NCI-H2171 treated with DMSO at 0.1 percent for 48 hours (cell line): Measurements from ENCODE around the gene ZAR1.

ENCODE experiments used
- DNase-seq: peaks from one replicate; lab custom pipeline; 2025; lab: John Stamatoyannopoulos, UW

The ZAR1 gene

DNA sequence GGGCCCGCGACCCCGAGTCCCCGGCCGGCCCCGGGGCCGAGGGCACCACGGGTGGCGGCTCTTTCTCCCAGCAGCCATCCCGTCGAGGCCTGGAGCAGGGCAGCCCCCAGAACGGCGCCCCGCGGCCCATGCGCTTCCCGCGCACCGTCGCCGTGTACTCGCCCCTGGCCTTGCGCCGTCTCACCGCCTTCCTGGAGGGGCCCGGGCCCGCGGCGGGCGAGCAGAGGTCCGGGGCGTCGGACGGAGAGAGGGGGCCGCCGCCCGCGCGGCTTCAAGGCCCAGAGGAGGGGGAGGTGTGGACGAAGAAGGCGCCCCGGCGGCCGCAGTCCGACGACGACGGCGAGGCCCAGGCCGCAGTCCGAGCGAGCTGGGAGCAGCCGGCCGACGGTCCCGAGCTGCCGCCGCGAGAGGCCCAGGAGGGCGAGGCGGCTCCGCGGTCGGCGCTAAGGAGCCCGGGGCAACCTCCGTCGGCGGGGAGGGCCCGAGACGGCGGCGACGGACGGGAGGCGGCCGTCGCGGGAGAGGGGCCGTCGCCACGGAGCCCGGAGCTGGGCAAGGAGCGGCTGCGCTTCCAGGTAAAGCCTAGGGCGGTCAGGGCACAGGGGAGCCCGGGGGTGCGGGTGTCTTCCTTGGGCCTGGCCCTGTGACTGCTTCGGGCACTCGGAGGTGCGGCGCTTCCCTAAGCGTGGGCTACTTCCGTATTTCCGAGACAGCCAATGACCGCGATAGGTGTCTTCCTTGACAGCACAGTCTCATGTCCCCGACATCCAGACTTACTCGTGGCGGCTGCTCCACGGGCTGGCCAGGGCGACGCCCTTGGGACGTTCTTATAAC is 845 bp downstream of the ZAR1 start:
- DNase-seq: no peak

GRCh38 chr4:48491514-48492176 is 1.6 kb downstream of the ZAR1 start:
- DNase-seq: no peak

DNA sequence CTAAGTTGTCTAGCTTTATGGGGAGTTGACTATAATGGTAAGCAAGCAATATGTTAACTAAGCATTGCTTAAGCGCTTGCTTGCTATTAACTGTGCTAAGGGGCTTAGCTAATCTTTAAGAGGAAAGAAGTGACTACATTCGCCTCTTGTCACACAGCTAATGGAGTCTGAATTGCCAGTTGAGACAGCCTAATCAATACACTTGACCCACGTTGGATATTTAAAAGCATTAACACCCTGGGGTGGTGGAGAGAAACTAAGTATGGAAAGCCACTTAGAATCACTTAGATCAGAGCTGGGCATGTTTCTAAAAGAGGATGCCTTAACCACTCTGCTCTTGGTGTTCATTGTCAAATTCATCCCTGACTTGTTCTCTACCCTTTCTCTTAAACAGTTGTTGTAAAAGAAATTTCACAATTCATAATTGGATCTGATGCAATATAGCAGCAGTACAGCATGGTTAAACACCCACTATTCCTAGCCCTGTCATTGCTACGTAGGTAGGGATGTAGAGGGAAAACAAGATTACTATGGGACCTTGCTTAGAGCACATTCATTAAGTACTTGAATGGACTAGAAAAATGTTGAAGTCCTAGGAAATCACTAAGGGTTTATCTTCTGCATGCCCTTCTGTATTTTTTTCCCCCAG is 3.5 kb downstream of the ZAR1 start:
- DNase-seq: no peak

- DNase-seq: no peak
Measured at GRCh38 chr4:48495941-48496340, 5.9 kb downstream of the ZAR1 start.

DNA sequence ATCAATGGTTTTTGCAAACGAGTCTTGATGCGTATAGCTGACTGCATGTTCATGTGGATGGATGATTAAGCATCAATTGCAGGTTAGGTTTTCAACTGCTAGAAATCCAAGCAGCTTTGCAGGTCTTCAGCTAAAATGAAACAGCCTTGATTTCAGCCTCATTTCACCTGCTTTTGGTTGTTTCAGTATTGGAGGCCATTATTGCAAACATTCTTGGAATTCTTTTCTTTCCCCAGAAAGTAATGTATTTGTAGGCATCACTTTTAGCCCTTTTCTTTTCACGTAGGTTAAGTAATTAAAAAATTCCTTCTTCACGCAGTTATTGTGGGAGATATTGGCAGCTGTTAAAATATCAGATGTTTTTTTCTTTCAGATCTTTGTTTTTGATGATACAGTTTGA is 8.8 kb downstream of the ZAR1 start:
- DNase-seq: no peak

DNA sequence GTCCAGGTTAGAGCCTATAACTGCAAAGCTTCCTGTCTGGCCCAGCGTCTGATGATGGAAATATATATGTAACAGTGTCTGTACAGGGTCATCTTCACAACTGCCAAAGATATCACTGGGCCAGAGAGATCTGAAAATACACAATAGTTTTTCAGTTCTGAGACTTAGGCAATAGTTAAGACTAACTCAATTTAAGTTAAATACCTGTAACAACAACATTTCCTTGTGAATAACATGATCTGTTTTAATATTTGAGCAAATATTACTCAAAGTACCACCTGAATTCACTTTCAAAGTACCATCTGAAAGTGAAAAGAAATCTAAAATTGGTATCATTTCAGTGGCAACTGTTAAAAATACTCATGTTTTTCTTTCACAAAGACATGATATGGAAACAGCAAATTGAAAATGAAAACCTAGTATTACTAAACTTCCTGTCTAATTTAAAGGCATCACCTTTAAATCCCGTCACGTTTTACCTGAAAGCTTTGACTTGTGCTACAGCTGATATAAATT is 9.6 kb downstream of the ZAR1 start:
- DNase-seq: no peak

GRCh38 chr4:48503233-48504025 is 13.4 kb downstream of the ZAR1 start:
- no peak for DNase-seq

DNA sequence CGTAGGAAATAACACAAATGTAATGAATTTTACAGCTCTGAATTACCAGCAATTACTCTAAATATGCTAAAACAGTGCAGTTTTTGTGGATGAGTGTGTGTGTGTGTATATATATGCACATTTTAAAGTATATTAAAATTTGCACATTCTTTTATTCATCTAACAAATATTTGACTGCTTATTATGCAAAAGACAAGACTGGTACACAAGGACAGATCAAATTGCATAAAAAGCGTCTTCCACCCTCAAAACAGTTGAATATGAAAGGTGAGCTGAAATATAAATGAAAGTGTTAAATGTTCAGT is 13.9 kb downstream of the ZAR1 start:
- no peak for DNase-seq

GRCh38 chr4:48504352-48504751 is 14.3 kb downstream of the ZAR1 start:
- no peak for DNase-seq

DNA sequence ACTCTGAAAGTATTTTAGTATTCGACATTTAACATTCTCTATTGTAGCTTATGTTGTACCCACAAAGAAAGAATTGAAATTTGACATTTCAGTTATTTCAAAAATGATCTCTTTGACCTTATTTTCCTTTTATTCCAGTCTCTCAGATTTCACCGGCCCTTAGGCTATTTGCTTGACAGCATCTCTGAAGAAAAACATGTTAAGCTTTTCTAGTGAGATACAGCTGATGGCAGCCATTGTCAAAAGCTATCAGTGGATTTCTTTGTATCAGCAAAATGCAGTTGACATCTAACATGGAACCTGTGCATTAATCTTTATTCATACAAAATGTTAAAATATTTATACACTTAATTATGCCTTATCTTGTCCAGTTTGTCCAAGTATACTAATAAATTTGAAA is 16.7 kb downstream of the ZAR1 start:
- no peak for DNase-seq

DNA sequence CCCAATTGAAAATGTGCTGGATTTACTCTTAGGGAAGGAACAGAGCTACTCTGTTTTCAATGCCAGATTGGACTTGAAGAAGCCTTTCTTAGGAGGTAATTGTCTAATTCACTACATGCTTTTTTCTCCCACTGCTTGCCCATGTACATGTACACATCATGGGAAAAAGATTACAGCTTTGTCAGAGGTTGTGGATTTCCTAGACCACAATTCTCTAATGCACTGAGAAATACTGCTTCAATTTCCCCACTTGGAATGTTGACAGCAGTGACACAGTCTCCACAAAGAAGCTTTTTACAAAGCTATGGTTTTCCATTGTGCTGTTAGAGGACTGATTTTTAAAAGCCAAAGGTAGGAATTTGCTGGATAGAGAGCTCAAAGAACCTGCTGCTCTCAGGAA is 19.5 kb downstream of the ZAR1 start:
- no peak for DNase-seq

DNA sequence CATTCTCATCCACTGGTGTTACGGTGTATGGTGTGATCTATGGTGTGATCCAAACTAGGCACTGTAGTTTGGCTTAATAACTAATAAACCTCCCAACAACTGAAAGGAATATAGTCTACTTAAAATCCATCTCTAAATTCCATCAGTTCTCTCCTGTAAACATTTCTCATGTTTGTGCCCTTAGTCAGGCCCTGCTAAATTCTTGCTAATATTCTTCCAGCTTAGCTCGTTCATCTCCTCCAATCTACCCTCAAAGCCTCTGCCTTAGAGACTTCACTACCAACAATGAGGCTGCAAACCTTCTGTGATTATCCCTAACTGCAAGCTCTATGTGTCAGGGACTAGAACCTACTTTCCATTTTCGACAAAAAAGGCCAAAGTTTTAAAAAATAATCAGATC is 28.1 kb downstream of the ZAR1 start:
- no peak for DNase-seq

GRCh38 chr4:48526406-48526805 is 36.4 kb downstream of the ZAR1 start:
- DNase-seq: no peak

GRCh38 chr4:48538358-48538757 is 48.3 kb downstream of the ZAR1 start:
- no peak for DNase-seq

GRCh38 chr4:48539597-48539996 is 49.5 kb downstream of the ZAR1 start:
- no peak for DNase-seq

DNA sequence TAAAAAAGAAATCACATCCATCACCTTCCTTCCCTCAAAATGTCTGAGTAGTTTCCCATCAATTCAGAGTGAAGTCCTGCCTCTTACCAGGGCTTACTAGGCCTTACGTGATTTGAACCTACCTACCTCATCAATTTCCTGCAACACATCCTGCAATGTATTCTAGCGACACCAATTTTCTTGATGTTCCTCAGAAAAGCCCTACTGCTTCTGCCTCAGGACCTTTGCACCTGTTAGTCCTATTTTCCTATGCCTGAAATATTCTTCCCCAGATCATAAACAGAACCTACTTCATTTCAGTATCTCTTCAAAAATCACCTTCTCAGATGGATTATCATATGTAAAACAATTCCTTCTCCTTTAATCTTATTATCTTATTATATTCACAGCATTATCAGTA is 52.8 kb downstream of the ZAR1 start:
- DNase-seq: no peak

- no peak for DNase-seq
Measured at GRCh38 chr4:48543796-48544195, 53.7 kb downstream of the ZAR1 start.
